HG02642 (cell line): Measurements from ENCODE around the gene MTG2.

Experiments
- ATAC-seq: cut with Tn5 transposase; IDR thresholded peaks from one replicate; pipeline ENCODE4 v1.9.1; 2021; ENCODE audit warnings: mild to moderate bottlenecking; ENCODE audit not compliant: unreplicated experiment, poor library complexity

MTG2 gene

GRCh38 chr20:62179162-62179504 lies 3.7 kb upstream of the MTG2 start:
- no peak for ATAC-seq

- ATAC-seq = no peak
These were observed 1.0 kb upstream of the MTG2 start for GRCh38 chr20:62181808-62182207.

GRCh38 chr20:62183426-62184142 lies 756 bp downstream of the MTG2 start:
- ATAC-seq = no peak

- ATAC-seq = no peak
These were observed 3.2 kb downstream of the MTG2 start for GRCh38 chr20:62186096-62186426.

GRCh38 chr20:62186887-62187866 lies 4.3 kb downstream of the MTG2 start:
- ATAC-seq = no peak

- ATAC-seq = no peak
These were observed 8.0 kb downstream of the MTG2 start for GRCh38 chr20:62190639-62191411.

- ATAC-seq = no peak
These were observed 9.1 kb downstream of the MTG2 start for GRCh38 chr20:62191781-62192559.

GRCh38 chr20:62192635-62193034 lies 9.8 kb downstream of the MTG2 start:
- no peak for ATAC-seq

- no peak for ATAC-seq
These were observed 10.5 kb downstream of the MTG2 start for GRCh38 chr20:62193079-62194025.

GRCh38 chr20:62195075-62195405 lies 12.2 kb downstream of the MTG2 start:
- no peak for ATAC-seq

- no peak for ATAC-seq
These were observed 12.9 kb downstream of the MTG2 start for GRCh38 chr20:62195736-62196135.

- ATAC-seq = no peak
These were observed 13.5 kb downstream of the MTG2 start for GRCh38 chr20:62196286-62196685.

- no peak for ATAC-seq
These were observed 14.5 kb downstream of the MTG2 start for GRCh38 chr20:62197311-62197710.

GRCh38 chr20:62197801-62198200 lies 15.0 kb downstream of the MTG2 start:
- no peak for ATAC-seq

GRCh38 chr20:62198496-62198895 lies 15.7 kb downstream of the MTG2 start:
- ATAC-seq = no peak

- no peak for ATAC-seq
These were observed 16.1 kb downstream of the MTG2 start for GRCh38 chr20:62198931-62199330.

GRCh38 chr20:62200491-62201172 lies 17.8 kb downstream of the MTG2 start:
- no peak for ATAC-seq

- ATAC-seq = peak; percentile 55
These were observed 18.6 kb downstream of the MTG2 start for GRCh38 chr20:62201173-62202082.
